GM15510 (cell line): ENCODE measurements around the gene PITX1.

Experiments
- POLR2A ChIP-seq: IDR thresholded peaks from 3 replicates; pipeline ENCODE4 v1.6.1; 2011; ENCODE audit warnings: borderline replicate concordance; ENCODE audit not compliant: insufficient read length; ENCODE audit errors: extremely low read depth

The PITX1 gene

DNA sequence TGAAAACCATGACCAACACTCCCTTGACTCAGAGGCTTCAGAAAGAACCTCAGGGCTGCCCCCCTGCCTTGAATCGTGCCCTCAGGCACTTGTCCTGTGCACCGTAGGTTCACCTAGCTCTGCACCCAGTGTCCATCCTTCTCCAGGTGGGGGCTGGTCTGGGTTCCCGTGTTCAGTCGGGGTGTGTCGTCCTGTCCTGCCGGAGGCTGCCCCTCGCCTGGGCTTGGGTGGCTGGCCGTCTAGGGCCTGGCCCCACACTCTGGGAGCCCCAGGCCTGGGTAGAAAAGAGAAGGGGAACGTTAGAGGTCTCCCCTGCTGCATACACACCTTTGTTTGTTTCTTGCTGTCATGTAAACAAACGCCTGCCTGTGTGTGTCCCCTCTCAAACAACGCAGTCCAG, 37.0 kb downstream of the PITX1 start:
- TF ChIP-seq POLR2A, result no peak

DNA sequence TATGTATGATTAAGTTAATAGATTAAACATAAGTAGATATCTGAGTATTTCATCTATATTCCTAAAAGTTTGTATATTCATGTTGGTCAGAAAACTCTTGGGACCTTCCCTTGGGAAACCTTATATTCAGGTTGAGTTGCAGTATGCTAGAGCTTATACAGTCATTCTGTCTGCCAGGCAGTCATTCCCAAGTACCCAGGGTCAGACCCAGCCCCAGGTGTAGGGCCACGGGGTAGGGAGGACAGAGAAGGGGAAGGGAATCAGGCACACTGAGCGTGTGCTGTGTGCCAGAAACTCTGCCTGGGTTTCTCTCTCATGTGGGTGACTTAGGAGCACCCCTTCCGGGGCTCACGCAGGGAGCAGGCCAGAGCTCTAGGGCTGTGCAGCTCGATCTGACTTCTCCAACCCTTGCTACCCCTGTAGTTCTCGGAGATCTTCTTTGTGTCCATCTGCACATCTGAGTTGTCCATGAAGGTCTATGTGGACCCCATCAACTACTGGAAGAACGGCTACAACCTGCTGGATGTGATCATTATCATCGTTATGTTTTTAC, 38.1 kb downstream of the PITX1 start:
- TF ChIP-seq POLR2A, result no peak

GRCh38 chr5:134994560-134995156, 39.4 kb downstream of the PITX1 start:
- no peak for TF ChIP-seq POLR2A

DNA sequence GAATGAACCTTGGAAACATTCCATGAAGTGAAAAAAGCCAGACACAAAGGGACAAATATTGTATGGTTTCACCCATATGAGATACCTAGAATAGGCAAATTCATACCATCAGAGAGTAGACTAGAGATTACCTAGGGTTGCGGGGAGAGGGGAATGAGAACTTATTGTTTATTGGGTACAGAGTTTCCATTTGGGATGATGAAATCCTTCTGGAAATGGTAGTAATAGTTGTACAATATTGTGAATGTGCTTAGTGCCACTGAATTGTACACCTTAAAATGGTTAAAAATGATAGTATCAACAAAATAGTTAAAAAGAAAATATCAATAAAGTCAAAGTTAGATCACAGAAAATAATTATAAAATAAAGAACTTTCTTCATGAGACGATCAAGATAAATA, 40.9 kb downstream of the PITX1 start:
- no peak for TF ChIP-seq POLR2A

GRCh38 chr5:134992148-134992547, 41.9 kb downstream of the PITX1 start:
- TF ChIP-seq POLR2A, result no peak

GRCh38 chr5:134989266-134989830, 44.7 kb downstream of the PITX1 start:
- TF ChIP-seq POLR2A, result no peak

DNA sequence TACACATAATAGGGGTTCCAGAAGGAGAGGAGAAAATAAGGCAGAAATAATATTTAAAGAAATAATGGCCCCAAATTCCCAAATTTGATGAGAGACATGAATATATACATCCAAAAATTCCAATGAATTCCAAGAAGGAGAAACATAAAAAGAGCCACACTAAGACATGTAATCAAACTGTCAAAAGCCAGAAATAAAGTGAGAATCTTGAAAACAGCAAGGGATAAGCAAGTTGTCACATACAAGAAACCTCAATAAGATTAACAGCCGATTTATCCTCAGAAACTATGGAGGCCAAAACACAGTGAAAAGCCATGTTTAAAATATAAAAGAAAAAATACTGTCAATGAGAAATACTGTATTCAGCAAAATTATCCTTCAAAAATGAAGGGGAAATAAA, 51.8 kb downstream of the PITX1 start:
- no peak for TF ChIP-seq POLR2A

DNA sequence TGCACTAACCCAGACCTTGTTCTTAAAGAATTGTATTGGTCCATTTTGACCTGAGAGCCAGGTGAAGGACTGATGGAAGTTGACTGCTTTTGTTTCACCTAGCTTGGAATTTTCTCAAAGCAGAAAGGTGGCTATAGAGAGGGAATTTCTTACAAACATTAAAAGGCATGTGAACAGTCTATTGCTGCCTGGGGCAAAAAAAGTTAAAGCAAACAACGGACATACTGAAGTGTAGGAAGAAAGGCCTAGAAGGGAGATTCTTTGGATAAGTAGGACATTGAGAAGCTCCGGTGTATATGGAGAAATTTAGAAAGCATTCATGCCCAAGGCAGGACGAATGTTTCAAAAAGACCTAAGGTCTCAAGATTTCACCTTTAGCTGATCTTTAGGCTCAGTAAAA, 54.6 kb downstream of the PITX1 start:
- no peak for TF ChIP-seq POLR2A
